Vagina (tissue), 2 donors: ENCODE measurements around the gene FOXD1. TPM values are rescaled to one million over a fixed set of nuclear protein-coding genes. Genes with fewer than 3 reads are reported as not detected.

Source experiments
- DNase-seq, 2 donors: peaks; one replicate each; pipeline ENCODE4 v3.0.0-alpha.2; 2017; ENCODE audit errors: extremely low spot score in 2 of 2
- H3K27ac ChIP-seq: fragments of 200-600 bp; sonication (generic); one replicate; pipeline ENCODE4 v1.5.1; 2019
- H3K27me3 ChIP-seq: fragments of 200-600 bp; sonication (generic); one replicate; pipeline ENCODE4 v1.5.1; 2019
- H3K36me3 ChIP-seq, 2 donors: fragments of 200-600 bp; sonication (generic); one replicate each; pipeline ENCODE4 v1.5.1; 2017 to 2019
- H3K4me1 ChIP-seq: fragments of 200-600 bp; sonication (generic); one replicate; pipeline ENCODE4 v1.5.1; 2019
- H3K4me3 ChIP-seq, 2 donors: fragments of 200-600 bp; sonication (generic); 1 replicate in 1 of 2; 2 replicates in 1 of 2; pipeline ENCODE4 v1.5.1; 2016 to 2019
- H3K9me3 ChIP-seq: fragments of 200-600 bp; sonication (generic); one replicate; pipeline ENCODE4 v1.5.1; 2019
- POLR2A ChIP-seq, 2 donors: fragments of 450-650 bp; IDR thresholded peaks; one replicate each; pipeline ENCODE4 v1.6.1; 2017; ENCODE audit warnings: antibody characterized with exemption in 2 of 2, mild to moderate bottlenecking in 2 of 2, moderate library complexity in 2 of 2
- POLR2AphosphoS5 ChIP-seq, 2 donors: sonication (generic); formaldehyde crosslinking; IDR thresholded peaks; one replicate each; pipeline ENCODE4 v1.9.0; 2017; ENCODE audit warnings: antibody characterized with exemption in 2 of 2, mild to moderate bottlenecking in 2 of 2, low read depth in 1 of 2; ENCODE audit not compliant: insufficient read depth in 1 of 2
- intact Hi-C: fragments of 100-400 bp; cut with DNase I; formaldehyde crosslinking; loops from one replicate; pipeline ENCODE4 v1.15.1; 2023
- total RNA-seq: library from RNA; depleted of rRNA; stranded (reverse); fragments of >200 nt; gene quantifications from one replicate; pipeline ENCODE4 v1.2.3, GENCODE V29; 2016
- TF ChIP-seq, protein P1 (sequence below), 3 experiments: fragments of 450-650 bp in 2 of 3; fragments of 200-600 bp in 1 of 3; sonication (generic) in 1 of 3; IDR thresholded peaks; one replicate each; pipeline ENCODE4 v1.5.1; 2017 to 2019; ENCODE audit warnings: antibody characterized with exemption in 3 of 3, mild to moderate bottlenecking in 2 of 3, moderate library complexity in 2 of 3

FOXD1 gene
- total RNA-seq, 1 donor from 2014 or later = not detected

DNA sequence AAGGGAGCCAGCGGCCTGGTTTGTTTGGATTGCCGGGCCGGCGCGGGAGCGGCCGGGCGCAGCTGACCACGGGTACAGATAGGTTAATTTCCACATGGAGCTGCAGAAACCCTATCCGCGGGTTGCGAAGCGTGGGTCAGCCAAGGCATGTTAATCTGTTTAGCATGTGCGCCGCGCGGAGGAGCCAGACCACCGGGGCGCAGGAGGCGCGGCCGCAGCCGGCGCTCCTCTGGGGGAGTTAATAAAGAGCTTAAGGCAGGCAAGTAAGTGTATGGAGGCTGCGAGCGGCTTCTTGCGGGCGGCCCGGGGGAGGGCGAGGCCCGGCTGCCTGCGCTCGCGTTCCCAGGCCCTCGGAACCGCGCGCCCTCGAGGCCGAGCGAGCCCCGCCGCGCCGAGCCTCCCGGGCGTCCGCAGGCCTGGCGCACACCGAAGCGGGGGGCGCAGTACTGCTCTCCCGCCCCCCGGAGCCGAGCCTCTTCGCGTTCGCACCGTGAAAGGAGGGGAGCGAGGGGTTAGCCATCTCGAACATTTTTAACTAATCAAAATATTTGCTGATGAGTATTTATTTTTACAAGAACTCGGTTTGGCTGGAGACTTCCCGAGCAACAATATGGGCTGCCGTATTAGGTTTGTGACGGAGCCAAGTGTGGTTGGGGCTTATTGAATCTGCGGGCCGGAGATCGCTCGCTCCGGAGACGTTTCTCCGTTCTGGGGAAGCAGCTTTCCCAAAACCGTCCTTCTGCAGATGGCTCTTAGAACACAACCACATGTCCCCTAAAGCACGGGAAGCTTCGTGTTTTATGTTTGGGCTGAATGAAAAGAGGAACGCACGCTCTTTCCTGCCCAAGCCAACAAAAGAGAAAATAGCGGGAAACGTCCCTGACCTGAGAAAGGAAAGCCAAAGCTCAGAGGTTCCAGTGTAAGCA, 28.8 kb downstream of the FOXD1 start:
- peak overlapping the region; percentile 11 to 25 for H3K4me3 ChIP-seq
- H3K9me3 ChIP-seq = no peaks in the 10 kb centered on the region
- no peak overlapping the region for H3K27ac ChIP-seq
- H3K27me3 ChIP-seq = no peaks in the 10 kb centered on the region
- intact Hi-C loops = loop anchor here (5.0 kb wide), 1 partner anchor 443 kb away; no protein-coding TSS in a partner anchor
- peaks cover 14% of the 10 kb centered on the region for H3K4me1 ChIP-seq
- no peak for DNase-seq
- TF ChIP-seq, protein P1, sequence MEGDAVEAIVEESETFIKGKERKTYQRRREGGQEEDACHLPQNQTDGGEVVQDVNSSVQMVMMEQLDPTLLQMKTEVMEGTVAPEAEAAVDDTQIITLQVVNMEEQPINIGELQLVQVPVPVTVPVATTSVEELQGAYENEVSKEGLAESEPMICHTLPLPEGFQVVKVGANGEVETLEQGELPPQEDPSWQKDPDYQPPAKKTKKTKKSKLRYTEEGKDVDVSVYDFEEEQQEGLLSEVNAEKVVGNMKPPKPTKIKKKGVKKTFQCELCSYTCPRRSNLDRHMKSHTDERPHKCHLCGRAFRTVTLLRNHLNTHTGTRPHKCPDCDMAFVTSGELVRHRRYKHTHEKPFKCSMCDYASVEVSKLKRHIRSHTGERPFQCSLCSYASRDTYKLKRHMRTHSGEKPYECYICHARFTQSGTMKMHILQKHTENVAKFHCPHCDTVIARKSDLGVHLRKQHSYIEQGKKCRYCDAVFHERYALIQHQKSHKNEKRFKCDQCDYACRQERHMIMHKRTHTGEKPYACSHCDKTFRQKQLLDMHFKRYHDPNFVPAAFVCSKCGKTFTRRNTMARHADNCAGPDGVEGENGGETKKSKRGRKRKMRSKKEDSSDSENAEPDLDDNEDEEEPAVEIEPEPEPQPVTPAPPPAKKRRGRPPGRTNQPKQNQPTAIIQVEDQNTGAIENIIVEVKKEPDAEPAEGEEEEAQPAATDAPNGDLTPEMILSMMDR (IDR thresholded peaks at IDR 0.05) = no peak
- TF ChIP-seq POLR2AphosphoS5 (IDR thresholded peaks at IDR 0.05; ENCODE audit: insufficient read depth in 1 of 2, low read depth in 1 of 2) (no peak), POLR2A (IDR thresholded peaks at IDR 0.05) (no peak)
- no peaks in the 10 kb centered on the region for H3K36me3 ChIP-seq

DNA sequence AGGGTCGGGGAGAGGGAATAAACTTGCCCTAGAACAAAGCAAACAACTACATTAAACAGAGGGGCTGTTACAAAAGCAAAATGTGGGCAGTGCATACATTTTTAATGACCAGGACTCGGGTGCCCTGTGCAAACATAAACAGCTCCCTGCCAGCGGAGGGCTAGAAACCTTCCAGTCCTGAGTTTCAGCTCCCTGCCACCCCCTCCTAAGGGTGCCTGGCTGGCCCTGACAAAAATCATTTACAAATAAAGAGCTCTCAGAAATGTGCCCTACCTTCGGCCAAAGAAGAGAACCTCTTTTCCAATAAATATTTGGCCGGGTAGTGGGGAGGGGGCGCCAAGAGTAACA, 29.5 kb downstream of the FOXD1 start:
- Histone ChIP-seq H3K9me3 (no peaks in the 10 kb centered on the region), H3K4me1 (peaks cover 14% of the 10 kb centered on the region), H3K4me3 (no peak overlapping the region), H3K27me3 (no peaks in the 10 kb centered on the region), H3K36me3 (no peaks in the 10 kb centered on the region), H3K27ac (no peak overlapping the region)
- TF ChIP-seq, protein P1 (IDR thresholded peaks at IDR 0.05) = no peak
- no peak for TF ChIP-seq POLR2A (IDR thresholded peaks at IDR 0.05)
- TF ChIP-seq POLR2AphosphoS5 (IDR thresholded peaks at IDR 0.05; ENCODE audit: insufficient read depth in 1 of 2, low read depth in 1 of 2) = no peak
- DNase-seq = no peak
- intact Hi-C loops = loop anchor here (5.0 kb wide), 1 partner anchor 443 kb away; no protein-coding TSS in a partner anchor

DNA sequence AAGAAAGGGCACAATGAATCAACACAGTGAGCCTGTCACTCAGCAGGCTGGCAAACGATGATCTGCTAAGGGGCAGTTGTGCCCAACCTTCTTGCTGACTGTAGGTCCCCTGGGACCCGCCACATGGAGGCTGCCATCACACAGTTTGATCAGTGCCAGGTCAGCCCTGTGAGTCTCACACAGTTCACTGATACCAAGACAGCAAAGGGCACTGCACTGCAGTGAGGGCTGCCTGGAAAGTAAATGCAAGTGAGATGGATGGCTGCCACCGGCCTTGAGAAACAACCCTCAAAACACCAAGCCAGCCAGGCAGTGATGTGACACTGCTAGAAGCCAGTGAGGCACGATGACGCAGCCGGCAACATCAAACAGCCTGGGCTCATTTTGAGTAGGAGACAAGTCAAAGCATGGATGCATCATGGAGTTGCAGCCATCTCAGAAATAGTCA, 30.3 kb downstream of the FOXD1 start:
- no peak overlapping the region for H3K27ac ChIP-seq
- H3K36me3 ChIP-seq = no peaks in the 10 kb centered on the region
- intact Hi-C loops = loop anchor here (5.0 kb wide), 1 partner anchor 444 kb away; no protein-coding TSS in a partner anchor
- H3K9me3 ChIP-seq = no peaks in the 10 kb centered on the region
- H3K27me3 ChIP-seq = no peaks in the 10 kb centered on the region
- H3K4me3 ChIP-seq = no peak overlapping the region
- TF ChIP-seq POLR2A (IDR thresholded peaks at IDR 0.05) = no peak
- TF ChIP-seq, protein P1 (IDR thresholded peaks at IDR 0.05) = no peak
- TF ChIP-seq POLR2AphosphoS5 (IDR thresholded peaks at IDR 0.05; ENCODE audit: insufficient read depth in 1 of 2, low read depth in 1 of 2) = no peak
- DNase-seq = no peak
- peaks cover 14% of the 10 kb centered on the region for H3K4me1 ChIP-seq

DNA sequence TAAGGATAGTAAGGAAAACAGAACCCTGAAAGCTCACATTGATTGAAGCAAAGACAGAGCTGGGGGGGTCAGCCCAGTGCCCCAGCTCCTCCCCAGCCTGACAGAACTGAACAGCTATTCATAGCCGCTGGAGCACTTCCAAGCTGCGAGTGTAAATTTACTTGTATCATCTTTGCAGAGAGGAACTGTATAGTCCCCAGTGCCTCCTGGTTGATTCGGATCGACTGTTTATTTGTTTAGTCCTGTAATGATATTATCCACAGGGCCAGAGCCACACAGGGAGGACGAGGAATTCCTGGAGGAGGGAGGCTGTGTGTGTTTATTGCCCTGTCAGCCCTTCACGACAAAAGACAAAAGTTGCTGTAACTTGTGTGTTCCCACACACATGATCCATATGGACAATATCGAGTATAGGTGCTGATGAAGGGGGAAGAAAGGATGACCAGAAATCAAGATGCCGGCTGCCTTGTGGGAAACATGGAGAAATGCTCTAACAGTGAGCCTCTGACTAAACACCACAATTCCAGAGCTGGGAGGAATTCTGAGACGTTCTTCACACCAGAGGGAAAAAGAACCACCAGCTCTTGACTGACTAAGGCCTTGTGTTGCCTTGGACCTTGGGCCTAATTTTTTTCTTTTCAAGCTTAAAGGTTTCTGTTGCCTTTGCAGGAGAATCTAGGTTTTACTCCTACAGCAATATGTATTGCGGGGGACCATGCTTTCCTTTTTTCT, 31.1 kb downstream of the FOXD1 start:
- intact Hi-C loops = loop anchor here (5.0 kb wide), 1 partner anchor 445 kb away; no protein-coding TSS in a partner anchor
- DNase-seq = no peak
- H3K9me3 ChIP-seq = no peaks in the 10 kb centered on the region
- H3K36me3 ChIP-seq = no peaks in the 10 kb centered on the region
- peaks cover 14% of the 10 kb centered on the region for H3K4me1 ChIP-seq
- no peaks in the 10 kb centered on the region for H3K27me3 ChIP-seq
- H3K27ac ChIP-seq = no peak overlapping the region
- TF ChIP-seq POLR2A (IDR thresholded peaks at IDR 0.05) (no peak), POLR2AphosphoS5 (IDR thresholded peaks at IDR 0.05; ENCODE audit: insufficient read depth in 1 of 2, low read depth in 1 of 2) (no peak)
- TF ChIP-seq, protein P1 (IDR thresholded peaks at IDR 0.05) = no peak
- no peak overlapping the region for H3K4me3 ChIP-seq
